ENCODE data around the gene PPP1R9A. TPM values are rescaled to one million over a fixed set of nuclear protein-coding genes. Genes with fewer than 3 reads are reported as not detected.

PPP1R9A gene
- total RNA-seq, 1 donor from 2014 or later = 42.8 TPM

DNA sequence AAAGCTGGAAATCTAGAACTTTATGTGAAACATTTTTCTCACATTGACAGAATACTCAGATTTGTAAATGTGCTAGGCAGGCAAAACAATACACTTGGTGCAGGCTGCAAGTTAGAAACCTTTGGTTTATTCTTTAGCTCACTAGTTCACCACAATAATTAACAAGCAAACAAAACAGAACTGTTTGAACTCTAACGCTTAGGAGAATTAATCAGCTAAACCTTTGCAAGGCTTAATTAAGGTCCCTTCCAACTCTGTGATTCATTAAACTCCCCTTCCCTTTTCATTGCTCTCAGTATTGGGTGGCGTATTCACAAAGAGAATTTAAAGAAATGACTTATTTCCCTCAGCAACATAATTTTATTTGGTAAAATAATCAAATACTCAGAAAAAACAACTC is 317.9 kb downstream of the PPP1R9A start:
- DNase-seq (ENCODE audit: low spot score) = no peak
- intact Hi-C loops (cut with DNase I) = no loop called here

DNA sequence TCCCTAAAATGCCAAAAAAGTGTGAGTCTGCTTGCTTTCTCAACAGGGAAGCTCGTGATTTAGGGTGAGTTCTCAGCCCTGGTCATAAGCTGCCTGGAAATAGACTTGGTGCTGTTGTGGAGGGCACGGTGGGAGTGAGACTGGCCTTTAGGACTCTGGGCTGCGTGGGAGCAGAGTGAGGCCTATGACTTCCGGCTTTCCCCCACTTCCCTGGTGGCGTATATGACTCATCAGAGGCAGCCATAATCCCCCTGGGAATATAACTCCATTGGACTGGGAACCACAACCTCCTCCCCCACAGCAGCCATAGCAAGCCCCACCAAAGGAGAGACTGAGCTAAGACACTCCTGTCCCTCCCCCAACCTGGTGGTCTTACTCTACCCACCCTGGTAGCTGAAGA is 321.9 kb downstream of the PPP1R9A start:
- intact Hi-C loops (cut with DNase I) = no loop called here

DNA sequence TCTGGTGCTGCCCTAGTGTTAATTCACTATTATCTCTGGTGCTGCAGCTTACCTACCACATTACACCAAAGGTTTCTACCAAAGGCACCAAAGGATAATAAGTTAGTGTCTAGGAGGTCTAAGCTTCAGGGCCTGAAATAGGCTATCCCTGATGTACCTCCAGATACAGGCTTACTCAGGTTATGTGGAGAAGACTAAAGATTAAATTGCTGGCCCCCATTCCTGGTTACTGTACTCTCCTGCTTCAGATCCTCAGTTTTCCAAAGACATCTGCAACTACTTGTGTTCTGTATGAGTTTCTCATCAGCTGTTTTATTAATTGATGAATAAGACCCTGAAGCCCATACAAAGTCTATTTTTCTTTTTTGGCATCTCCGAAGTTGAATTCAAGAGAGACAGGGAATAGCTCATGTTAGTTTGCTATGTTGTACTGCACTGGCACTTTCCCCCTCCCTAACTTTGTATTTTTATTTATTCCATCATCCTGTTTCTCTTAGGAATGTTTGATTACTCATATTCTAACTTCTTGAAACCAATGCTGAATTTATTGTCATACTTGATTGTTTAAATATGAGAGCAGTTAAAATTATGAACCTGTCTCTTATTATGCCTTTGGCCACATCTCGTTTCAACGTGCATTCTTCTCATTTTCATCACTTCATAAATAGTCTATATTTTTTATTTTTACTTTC is 331.0 kb downstream of the PPP1R9A start:
- intact Hi-C loops (cut with DNase I) = no loop called here

More for the DNA sequence above, 321.9 kb downstream of the PPP1R9A start:
- DNase-seq (ENCODE audit: low spot score) = no peak

DNA sequence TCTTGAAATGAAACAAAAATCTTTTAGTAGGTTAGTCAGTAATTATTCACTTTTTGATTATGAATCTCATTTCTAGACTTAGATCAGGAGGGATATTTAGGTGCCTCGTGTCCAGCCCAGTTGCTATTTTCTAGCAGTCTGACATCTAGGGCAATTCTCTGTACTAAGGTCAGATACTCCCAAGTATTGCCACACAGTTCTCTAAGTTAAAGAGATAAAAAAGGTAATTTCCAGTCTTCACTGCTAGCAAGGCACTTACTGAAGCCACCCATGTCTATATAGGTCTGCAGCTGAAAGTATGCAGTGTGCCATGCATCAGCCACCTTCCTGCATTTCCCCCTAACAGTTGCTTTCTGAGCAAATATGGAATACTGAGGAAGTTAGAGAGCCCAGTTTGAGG is 333.5 kb downstream of the PPP1R9A start:
- intact Hi-C loops (cut with DNase I) = loop anchor here (10.0 kb wide), 1 partner anchor 796 kb away; no protein-coding TSS in a partner anchor
- no peak for DNase-seq (ENCODE audit: low spot score)

More for the DNA sequence above, 331.0 kb downstream of the PPP1R9A start:
- no peak for DNase-seq (ENCODE audit: low spot score)

DNA sequence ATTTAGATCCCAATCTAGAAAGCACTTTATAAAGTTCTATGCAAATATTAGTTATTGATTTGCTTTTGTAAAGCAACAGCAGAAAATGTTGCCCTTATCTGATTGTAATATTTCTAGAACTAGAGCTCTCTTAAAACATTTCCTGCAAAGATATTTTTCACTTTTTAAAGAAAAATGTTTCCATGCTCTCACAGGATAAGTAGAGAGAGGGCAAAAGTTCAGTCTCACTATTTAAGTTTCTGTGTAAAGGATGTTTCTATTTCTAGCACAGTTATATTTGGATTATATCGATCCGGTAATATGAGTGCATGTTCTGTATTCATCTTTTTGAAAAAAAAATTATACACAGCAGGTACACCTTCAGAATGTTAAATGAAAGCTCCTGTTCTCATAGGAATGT is 334.9 kb downstream of the PPP1R9A start:
- no peak for DNase-seq (ENCODE audit: low spot score)
- intact Hi-C loops (cut with DNase I) = loop anchor here (10.0 kb wide), 1 partner anchor 797 kb away; no protein-coding TSS in a partner anchor

DNA sequence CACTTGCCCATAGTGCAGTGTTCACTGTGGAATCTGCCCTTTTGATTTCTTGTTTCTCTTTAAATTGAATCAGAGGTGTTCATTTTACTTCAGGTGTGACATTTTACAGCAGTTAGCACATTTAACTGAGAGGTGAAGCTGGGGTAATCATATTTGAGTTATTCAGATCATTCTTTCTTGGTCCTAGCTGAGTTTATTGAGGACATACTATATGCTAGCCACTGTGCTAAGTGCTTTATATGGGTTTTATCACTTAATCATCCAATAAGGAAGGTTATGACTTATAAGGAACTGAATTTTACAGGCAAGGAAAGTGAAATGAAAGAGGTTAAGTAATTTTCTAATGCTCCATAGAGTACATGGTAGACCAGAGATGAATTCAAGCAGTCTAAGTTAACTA is 337.2 kb downstream of the PPP1R9A start:
- DNase-seq (ENCODE audit: low spot score) = no peak
- intact Hi-C loops (cut with DNase I) = loop anchor here (10.0 kb wide), 1 partner anchor 800 kb away; no protein-coding TSS in a partner anchor

DNA sequence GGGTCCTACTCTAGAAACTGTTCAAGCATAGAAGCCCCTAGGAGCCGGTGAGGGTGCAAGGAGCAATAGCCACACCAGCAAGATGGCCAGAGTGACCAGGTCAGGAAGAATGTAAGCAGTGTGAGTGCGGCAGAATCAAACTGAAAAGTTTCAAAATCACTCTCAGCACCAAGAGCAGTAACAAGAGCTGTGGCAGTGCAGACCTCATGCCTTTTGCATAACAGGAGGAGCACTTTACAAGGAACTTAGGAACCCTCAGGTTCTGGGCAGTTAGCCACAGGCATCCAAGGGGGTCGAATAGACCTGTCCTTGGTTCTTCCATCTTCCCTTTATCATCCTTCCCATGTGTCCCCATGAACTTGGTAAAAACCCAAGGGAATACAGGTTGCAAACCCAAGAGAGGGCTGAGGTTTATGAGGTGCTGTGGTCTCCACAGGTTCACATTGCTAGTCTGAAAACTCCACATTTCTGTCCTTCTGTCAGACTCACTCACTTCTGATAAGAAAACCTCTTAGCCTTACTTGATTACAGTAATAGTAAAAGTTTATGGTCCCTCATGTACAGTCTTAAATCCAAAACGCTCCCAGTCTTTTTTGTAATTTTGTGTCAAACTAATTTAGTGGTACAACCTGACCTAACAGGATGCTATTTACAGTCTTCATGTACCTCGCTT is 338.6 kb downstream of the PPP1R9A start:
- intact Hi-C loops (cut with DNase I) = loop anchor here (10.0 kb wide), 1 partner anchor 801 kb away; no protein-coding TSS in a partner anchor
- DNase-seq (ENCODE audit: low spot score) = no peak

DNA sequence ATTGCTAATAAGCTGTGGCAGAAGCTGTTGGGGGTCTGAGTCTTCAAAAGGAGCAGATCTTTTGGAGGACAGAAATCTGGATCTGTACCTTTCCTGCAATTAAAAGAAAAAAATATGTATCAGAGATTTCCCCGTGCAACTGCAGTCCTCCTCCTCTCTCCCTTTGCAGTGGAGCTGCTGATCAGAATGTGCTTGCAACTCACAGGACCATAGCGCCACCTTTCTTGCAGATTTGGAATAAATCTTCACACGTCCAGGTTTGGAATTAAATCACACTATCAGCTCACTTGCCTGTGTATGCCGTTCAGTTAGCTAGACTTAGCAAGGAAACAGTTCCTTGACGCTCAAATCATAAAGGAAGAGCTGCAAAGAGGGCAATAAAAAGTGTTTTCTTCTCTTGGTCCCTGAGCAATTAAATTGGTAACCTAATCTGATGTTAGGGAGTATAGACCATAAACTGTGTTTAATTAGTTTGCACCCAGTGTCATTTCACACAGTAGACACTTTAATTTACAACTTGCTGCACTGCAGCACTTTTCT is 339.5 kb downstream of the PPP1R9A start:
- no peak for DNase-seq (ENCODE audit: low spot score)
- intact Hi-C loops (cut with DNase I) = loop anchor here (10.0 kb wide), 1 partner anchor 802 kb away; no protein-coding TSS in a partner anchor

DNA sequence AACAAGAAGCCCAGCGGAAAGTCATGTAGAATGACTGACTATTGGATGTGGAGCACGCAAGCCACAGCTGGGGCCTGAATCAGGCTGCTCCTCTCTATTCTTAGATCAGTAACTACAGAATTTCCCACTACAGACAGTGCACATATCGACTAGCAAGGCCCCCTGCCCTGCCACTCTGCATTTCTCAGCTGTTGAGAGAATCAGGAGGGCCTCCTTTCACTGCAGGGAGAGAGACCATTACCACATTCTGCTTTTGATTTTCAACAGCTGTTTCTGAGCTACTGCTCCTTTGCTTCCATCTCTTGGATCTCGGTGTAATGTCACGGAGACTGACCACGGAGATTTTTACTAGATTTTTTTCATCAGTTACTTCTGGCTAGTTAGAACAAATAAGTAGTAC is 343.2 kb downstream of the PPP1R9A start:
- no peak for DNase-seq (ENCODE audit: low spot score)
- intact Hi-C loops (cut with DNase I) = no loop called here

DNA sequence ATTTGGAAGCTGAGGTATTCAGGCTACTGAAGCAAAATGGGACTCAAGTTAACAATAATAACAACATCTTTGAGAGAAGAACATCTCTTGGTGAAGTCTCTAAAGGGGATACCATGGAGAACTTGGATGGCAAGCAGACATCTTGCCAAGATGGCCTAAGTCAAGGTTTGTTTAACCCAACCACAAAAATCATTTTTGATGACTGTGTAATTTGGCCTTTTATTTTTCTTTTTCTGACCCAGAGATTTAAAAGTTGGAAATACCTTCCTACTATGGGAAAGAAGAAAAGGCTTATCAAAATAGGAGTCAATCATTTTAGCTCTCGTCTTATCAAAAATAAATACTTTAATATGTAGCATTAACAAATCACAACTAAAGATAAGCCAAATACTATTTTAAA is 344.6 kb downstream of the PPP1R9A start:
- DNase-seq (ENCODE audit: low spot score) = no peak
- intact Hi-C loops (cut with DNase I) = no loop called here

DNA sequence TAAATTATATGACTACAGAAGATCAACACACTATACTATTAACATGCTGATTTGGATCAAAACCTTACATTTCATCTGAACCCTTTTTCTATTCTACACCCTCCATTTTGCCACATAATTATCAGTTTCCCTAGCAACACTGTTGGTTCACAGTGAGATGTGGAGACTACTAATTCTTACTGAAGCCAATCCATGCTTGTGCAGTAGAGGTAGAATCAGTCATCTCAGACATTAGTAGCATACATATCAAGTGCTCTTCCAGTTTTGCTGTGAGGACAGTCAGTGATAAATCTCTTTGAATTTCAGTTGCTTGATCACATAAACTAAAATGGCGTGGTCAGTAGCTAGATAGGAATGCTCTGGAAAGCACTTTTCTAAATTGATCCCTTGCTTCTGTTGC is 346.6 kb downstream of the PPP1R9A start:
- intact Hi-C loops (cut with DNase I) = no loop called here
- no peak for DNase-seq (ENCODE audit: low spot score)

DNA sequence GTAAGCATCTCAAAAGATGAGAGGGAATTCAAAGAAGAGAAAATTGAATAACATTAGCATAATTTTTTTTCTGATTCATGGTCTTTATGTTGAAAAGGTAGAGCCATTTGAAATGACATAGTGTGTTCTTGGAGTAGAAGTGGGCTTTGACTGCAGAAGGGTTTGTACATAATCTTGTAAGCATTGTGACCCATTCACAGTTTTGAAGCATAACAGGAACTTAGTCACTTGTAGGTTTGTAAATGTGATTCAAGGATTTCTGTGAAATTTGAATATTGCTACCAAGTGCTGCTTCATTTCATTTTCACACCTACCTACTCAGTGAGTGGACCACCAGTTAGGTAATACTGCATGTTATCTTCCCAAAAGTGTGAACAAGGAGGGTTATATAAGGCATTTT is 348.3 kb downstream of the PPP1R9A start:
- intact Hi-C loops (cut with DNase I) = no loop called here
- no peak for DNase-seq (ENCODE audit: low spot score)

DNA sequence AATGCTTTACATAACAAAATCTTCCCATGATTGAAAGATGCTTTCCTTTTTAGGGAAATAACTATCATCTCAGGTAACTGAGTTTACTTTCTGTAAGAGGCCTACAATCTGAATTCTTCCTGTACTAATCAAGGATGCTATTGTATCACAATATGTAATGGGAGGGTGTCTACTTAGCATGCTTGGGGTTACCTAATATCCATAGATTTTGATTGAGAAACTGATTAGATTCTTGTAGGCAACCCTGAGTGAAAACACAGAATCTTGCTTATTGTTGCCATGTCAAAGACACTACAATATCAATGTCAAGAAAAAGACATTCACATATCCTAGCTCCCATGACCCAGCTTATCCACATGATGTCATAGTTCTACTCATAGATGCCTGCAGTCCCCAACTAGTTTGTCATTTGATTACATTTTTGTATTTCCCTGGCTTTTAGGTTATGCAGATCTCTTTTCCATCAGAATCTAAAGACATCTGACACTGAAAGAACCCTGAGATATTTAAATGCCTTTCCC is 354.6 kb downstream of the PPP1R9A start:
- no peak for DNase-seq (ENCODE audit: low spot score)
- intact Hi-C loops (cut with DNase I) = no loop called here

DNA sequence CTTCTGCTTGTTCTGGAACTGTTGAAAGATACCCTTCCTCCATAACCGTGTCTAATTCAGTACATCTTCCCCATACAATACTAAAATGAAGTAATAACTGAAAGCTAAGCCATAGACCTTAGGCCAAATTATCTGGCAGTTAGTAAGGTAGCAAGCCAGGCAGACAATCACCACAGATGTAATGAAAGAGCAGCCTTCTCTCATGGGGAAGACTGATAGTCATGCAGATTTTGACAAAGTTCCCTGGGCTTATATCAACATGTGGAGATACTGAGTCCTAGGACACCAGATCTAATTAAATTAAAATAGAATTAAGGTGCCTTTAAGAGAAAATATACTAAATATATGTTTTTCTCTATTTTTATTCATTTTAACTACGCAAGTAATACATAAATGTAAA is 355.5 kb downstream of the PPP1R9A start:
- no peak for DNase-seq (ENCODE audit: low spot score)

DNA sequence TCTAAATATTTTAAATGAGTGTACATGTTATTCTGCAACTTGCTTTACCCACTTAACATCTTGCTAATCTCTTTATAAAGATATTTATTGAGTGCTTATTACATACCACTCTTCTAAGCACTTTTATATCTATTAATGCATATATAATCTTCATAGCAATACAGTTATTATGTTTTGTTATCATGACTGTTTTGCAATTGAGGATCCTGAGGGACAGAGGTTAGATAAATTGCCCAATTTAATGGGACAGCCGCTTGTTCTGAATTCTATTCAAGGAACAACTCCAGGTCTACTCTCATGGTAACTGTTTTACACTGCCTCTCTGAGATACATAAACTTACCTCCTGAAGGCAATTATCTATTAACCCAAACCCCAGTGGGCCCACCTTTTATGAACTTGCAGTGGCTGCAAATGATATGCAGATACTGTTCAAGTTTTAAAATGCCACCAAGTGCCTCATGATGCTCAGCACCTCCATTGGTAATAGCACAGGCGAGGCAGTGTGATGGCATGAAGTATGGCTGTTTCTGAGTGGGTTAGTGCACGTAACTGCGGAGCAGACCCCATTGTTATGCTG is 356.5 kb downstream of the PPP1R9A start:
- intact Hi-C loops (cut with DNase I) = no loop called here
- DNase-seq (ENCODE audit: low spot score) = no peak

More for the DNA sequence above, 355.5 kb downstream of the PPP1R9A start:
- intact Hi-C loops (cut with DNase I) = no loop called here

DNA sequence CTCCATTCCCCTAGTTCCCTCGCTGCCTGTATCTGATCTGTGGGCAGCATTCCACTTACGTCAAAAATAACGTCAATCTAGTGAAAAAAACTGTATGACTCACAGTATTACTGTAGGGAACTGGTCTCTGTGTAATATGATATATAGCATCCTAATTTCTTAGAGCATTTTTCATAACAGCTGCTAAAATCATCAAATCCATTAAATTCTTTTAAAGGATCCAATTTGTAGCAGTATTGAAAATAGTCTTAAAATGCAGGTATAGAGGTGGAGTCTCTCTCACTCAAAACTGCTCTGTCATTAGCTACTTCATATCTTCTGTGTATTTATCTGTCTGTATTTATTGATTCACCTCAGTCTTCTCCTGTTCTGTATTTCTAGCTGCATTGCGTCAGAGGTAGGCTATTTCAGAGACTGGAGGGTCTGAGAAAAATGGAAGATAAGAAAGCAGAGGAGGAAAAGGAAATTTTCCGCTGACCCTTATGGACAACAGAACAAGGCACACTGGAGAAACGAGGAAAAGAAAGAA is 357.0 kb downstream of the PPP1R9A start:
- intact Hi-C loops (cut with DNase I) = no loop called here

DNA sequence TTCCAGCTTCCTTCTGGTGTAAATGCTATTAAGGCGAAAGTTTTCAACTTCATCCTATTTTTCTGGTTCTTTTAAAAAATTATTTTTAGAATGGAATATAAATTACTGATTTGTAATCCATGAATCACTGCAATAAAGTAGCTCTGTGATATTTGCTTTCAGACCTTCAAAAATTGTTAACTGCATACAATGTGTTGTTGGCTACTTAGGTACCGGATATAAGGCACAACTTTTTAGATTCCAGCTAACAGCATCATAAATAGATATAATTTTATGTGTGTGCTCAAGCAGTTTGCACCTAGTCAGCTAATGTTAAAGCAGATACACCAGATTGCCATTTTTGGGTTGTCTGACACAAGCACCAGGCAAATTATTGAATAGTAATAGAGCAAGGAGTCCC is 358.2 kb downstream of the PPP1R9A start:
- DNase-seq (ENCODE audit: low spot score) = no peak
- intact Hi-C loops (cut with DNase I) = no loop called here

More for the DNA sequence above, 357.0 kb downstream of the PPP1R9A start:
- DNase-seq (ENCODE audit: low spot score) = no peak

DNA sequence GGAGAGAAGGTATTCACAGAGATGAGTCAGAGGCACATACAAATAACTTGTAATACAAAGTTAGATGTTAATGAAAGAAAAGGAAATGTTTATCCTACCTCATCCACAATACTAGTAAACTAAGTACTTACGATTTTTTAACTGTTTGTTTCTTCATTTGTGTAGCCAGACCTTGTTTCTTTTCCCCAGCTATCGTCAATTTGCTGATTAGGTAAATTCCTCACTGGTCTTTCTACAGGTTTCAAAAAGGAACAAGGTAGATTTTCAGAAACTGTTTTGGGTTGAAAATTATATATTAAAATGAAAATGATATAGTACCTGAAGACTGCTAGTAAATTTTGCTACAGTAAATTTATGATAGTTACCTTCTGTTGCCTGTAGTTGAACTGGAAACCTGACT is 360.4 kb downstream of the PPP1R9A start:
- DNase-seq (ENCODE audit: low spot score) = no peak
- intact Hi-C loops (cut with DNase I) = no loop called here

DNA sequence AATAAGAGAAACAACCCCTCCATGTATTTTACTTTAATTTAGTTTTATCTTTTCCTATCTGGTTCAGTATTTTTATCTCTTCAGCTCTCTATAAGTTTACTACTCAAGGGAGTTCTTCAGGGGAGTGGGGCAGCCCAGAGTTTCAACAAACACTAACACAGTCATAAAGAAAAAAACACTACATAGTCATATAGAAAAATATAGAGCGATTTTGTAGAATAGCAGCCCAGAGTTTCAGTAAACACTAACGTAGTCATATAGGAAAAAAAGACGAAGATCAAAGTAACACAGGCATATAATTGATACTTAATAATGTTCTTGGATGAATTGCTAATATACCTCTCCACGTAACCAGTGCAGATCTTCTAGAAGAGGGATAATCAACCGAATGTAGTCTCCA is 362.2 kb downstream of the PPP1R9A start:
- intact Hi-C loops (cut with DNase I) = no loop called here
- no peak for DNase-seq (ENCODE audit: low spot score)

DNA sequence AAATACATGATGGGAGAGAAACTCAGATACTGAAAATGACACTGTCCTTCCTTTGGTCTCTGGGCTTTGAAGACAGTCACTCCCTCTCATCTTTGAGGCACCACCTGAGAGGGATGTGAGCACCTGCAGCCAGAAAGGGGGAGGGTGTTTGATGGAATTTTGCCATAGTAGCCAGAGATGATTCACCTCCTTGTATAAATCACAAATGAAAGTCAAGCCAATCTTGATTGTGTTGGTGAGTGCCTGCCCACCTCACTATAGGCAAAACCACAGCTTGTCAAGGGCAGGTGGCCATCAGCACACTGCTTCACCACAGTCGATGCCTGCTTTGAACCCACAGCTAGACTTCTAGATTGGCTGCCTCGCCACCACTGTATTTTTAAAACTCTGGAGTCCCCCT is 368.7 kb downstream of the PPP1R9A start:
- no peak for DNase-seq (ENCODE audit: low spot score)
- intact Hi-C loops (cut with DNase I) = no loop called here

All from cardiac septum (tissue), 1 donor.